ENCODE results near the gene SCUBE1. TPM values are rescaled to one million over a fixed set of nuclear protein-coding genes. Genes with fewer than 3 reads are reported as not detected.

SCUBE1 gene
- total RNA-seq, 4 donors from 2014 or later, result 0.68 to 6.4 (median 1.7) TPM

DNA sequence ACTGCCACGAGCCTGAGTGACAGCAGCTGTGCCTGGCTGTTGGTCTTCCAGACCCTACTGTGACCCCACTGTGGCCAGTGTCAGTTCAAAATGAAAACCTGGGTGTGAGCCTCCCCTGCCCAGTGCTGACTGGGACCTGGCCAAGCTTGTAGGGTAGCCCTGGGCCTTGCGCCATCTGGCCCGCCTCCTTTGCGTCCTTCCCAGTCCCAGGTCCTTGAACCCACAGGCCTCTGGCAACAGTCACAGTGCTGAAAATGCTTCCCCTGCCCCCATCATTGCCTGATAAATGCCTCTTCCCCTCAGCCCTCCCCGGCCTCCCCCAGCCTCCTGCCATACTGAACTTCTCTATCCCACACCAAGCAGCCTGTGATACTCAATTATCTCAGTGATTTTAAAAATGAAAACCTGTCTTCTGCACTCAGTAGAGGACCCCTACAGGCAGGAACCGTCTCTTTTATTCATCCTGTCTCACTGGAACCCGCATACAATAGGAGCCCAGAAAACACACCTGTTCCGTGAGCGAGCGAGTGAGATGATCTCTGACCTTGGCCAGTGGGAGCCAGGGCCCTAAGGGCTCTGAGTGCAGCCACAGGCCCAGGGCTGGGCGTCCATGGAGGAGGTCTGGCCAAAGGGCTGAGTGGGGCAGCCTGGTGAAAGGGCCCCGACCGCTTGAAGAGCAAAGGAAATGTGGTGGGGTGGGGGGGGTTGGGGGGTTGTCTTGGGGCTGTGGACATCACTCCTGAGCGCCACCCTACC is 106.6 kb downstream of the SCUBE1 start:
- H3K36me3 ChIP-seq, result no peaks in the 10 kb centered on the region
- peaks cover 17% of the 10 kb centered on the region for H3K27me3 ChIP-seq
- in situ Hi-C loops (cut with MboI; ENCODE audit: low pct_ligation_motif_present in 1 of 4, low pct_unique_long_range_greater_than_20kb in 1 of 4, low sequenced_read_pairs in 3 of 4) (no loop called here), intact Hi-C loops (cut with DNase I; ENCODE audit: low total_unique reads) (no loop called here)
- H3K27ac ChIP-seq, result no peak overlapping the region
- TF ChIP-seq EP300 (IDR thresholded peaks at IDR 0.05; ENCODE audit: low read depth) (no peak), POLR2A (IDR thresholded peaks at IDR 0.05) (no peak), POLR2AphosphoS5 (IDR thresholded peaks at IDR 0.05) (no peak)
- TF ChIP-seq, protein P1, sequence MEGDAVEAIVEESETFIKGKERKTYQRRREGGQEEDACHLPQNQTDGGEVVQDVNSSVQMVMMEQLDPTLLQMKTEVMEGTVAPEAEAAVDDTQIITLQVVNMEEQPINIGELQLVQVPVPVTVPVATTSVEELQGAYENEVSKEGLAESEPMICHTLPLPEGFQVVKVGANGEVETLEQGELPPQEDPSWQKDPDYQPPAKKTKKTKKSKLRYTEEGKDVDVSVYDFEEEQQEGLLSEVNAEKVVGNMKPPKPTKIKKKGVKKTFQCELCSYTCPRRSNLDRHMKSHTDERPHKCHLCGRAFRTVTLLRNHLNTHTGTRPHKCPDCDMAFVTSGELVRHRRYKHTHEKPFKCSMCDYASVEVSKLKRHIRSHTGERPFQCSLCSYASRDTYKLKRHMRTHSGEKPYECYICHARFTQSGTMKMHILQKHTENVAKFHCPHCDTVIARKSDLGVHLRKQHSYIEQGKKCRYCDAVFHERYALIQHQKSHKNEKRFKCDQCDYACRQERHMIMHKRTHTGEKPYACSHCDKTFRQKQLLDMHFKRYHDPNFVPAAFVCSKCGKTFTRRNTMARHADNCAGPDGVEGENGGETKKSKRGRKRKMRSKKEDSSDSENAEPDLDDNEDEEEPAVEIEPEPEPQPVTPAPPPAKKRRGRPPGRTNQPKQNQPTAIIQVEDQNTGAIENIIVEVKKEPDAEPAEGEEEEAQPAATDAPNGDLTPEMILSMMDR (IDR thresholded peaks at IDR 0.05), result no peak
- WGBS, 2 donors (ENCODE audit: low coverage in 1 of 2), result 74% methylated on average over 13 of the region's 14 CpGs; no CpG with 5 or more reads in 1 of the 2 donors
- no peaks in the 10 kb centered on the region for H3K4me1 ChIP-seq
- H3K9me3 ChIP-seq, result no peaks in the 10 kb centered on the region
- DNase-seq, result no peak
- no peak overlapping the region for H3K4me3 ChIP-seq

DNA sequence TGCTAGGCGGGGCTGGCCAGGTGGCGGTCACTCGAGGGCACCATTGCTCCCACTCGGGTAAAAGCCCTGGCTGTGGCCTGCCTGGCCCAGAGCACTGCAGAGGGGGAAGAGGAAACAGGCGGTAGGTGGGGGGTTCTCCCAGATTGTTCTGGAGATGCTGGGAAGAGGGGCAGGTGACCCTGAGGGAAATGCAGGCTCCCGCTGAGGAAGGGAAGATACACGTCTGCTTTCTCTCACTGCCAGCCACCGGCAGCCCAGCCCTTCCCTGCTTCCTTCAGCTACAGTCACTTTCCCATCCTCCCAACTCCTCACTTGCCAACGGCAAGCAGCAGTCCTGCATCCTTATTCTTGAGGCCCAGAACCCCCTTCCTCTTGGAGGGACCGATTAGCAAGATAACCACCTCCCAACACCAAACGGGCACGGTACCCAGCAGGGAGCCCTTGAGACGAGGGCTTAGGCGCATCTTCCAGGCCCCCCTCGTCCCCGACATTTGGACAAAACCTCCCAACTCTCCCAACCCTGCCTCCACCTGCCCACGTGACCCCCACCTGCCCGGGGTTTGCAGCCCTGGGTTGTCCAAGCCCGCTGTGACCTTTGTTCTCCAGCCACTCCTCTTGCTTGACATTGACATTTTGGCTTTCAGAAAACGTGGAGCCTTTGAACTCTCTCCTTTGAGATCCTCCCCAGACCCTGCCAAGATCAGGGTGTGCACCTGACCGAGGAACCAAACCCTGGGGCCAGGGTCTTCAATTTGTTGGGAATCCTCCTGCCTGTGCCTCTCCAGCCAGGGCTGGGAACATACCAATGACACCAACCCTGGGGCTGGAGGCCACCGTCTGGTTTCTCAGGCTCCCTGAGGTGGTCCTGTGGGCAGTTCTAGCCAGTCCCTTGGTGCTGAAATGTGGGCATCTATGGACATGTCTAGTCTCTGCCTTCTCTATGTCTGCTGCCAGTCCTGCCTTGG is 107.4 kb downstream of the SCUBE1 start:
- Histone ChIP-seq H3K27ac (no peak overlapping the region), H3K4me1 (no peaks in the 10 kb centered on the region), H3K4me3 (no peak overlapping the region), H3K27me3 (peaks cover 20% of the 10 kb centered on the region), H3K9me3 (no peaks in the 10 kb centered on the region), H3K36me3 (no peaks in the 10 kb centered on the region)
- 69% methylated on average over 22 of the region's 22 CpGs; no CpG with 5 or more reads in 1 of the 2 donors for WGBS, 2 donors (ENCODE audit: low coverage in 1 of 2)
- no peak for TF ChIP-seq POLR2A (IDR thresholded peaks at IDR 0.05)
- TF ChIP-seq, protein P1 (IDR thresholded peaks at IDR 0.05), result no peak
- no peak for TF ChIP-seq EP300 (IDR thresholded peaks at IDR 0.05; ENCODE audit: low read depth)
- TF ChIP-seq POLR2AphosphoS5 (IDR thresholded peaks at IDR 0.05), result no peak
- intact Hi-C loops (cut with DNase I; ENCODE audit: low total_unique reads) (no loop called here), in situ Hi-C loops (cut with MboI; ENCODE audit: low pct_ligation_motif_present in 1 of 4, low pct_unique_long_range_greater_than_20kb in 1 of 4, low sequenced_read_pairs in 3 of 4) (no loop called here)
- DNase-seq, result no peak

DNA sequence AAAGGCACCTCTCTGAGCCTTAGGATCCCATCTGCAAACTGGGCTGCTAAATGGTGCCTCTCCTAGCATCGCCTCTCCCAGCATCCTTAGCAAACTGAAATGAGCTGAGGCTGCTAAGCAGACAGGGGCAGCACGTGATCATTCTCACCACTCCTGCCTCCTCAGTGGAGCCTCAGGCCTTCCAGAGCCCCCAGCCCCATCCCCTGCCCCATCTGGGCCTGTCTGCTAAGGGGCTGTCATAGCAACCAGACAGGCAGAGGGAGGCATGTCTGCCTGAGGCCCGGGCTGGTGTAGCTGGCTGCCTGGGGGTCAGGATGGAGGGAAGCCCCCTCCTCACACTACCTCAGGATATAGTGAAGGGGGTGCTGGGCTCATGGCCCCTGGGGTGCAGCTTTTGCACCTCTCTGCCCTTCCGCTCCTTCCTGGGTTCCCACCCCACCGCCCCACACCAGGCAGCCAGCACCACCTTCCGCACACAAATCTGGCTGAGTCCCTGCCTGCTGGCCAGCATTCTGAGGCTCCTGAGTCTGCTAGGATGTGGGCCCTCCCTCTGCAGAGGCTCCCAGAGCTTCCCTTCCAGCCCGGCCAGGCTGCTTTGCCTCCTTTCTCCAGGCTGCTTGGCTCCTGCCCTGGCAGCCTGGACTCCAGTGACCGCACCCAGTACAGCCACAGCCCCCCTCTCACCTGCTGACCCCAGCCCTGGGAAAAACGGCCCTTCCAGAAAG is 108.7 kb downstream of the SCUBE1 start:
- no peak for DNase-seq
- WGBS, 2 donors (ENCODE audit: low coverage in 1 of 2), result 75% methylated on average over 9 of the region's 9 CpGs; no CpG with 5 or more reads in 1 of the 2 donors
- in situ Hi-C loops (cut with MboI; ENCODE audit: low pct_ligation_motif_present in 1 of 4, low pct_unique_long_range_greater_than_20kb in 1 of 4, low sequenced_read_pairs in 3 of 4) (no loop called here), intact Hi-C loops (cut with DNase I; ENCODE audit: low total_unique reads) (no loop called here)
- Histone ChIP-seq H3K27ac (no peak overlapping the region), H3K36me3 (no peaks in the 10 kb centered on the region), H3K4me3 (no peak overlapping the region), H3K27me3 (peaks cover 20% of the 10 kb centered on the region), H3K4me1 (no peaks in the 10 kb centered on the region), H3K9me3 (no peaks in the 10 kb centered on the region)
- TF ChIP-seq EP300 (IDR thresholded peaks at IDR 0.05; ENCODE audit: low read depth) (no peak), POLR2AphosphoS5 (IDR thresholded peaks at IDR 0.05) (no peak), POLR2A (IDR thresholded peaks at IDR 0.05) (no peak)
- TF ChIP-seq, protein P1 (IDR thresholded peaks at IDR 0.05), result no peak
